ENCODE data around the gene SCNN1G. TPM values are rescaled to one million over a fixed set of nuclear protein-coding genes. Genes with fewer than 3 reads are reported as not detected.

SCNN1G gene
- polyA plus RNA-seq, 1 experiment = not detected

GRCh38 chr16:23217646-23218045 is 35.1 kb downstream of the SCNN1G start:
- TF ChIP-seq CTCF (IDR thresholded peaks at IDR 0.05; ENCODE audit: insufficient read depth, low read depth, low read length) = no peak
- CTCF ChIA-PET = no interaction called here
- POLR2A ChIA-PET = no interaction called here

GRCh38 chr16:23222929-23223328 is 40.4 kb downstream of the SCNN1G start:
- POLR2A ChIA-PET = no interaction called here
- H3K4me3 ChIP-seq (ENCODE audit: low read depth, low read length) = no peak overlapping the region
- no peak for TF ChIP-seq CTCF (IDR thresholded peaks at IDR 0.05; ENCODE audit: insufficient read depth, low read depth, low read length)

More at GRCh38 chr16:23217646-23218045, 35.1 kb downstream of the SCNN1G start:
- no peak for DNase-seq (ENCODE audit: low read depth)
- Histone ChIP-seq H3K4me3 (ENCODE audit: low read depth, low read length) (no peak overlapping the region), H3K27me3 (ENCODE audit: control insufficient read depth, insufficient read depth, low read length) (no peaks in the 10 kb centered on the region), H3K36me3 (ENCODE audit: control insufficient read depth, insufficient read depth, low read length) (no peaks in the 10 kb centered on the region)

GRCh38 chr16:23223368-23223767 is 40.8 kb downstream of the SCNN1G start:
- no peak overlapping the region for H3K4me3 ChIP-seq (ENCODE audit: low read depth, low read length)
- POLR2A ChIA-PET = no interaction called here
- no peak for DNase-seq (ENCODE audit: low read depth)
- no peak for TF ChIP-seq CTCF (IDR thresholded peaks at IDR 0.05; ENCODE audit: insufficient read depth, low read depth, low read length)
- no peaks in the 10 kb centered on the region for H3K36me3 ChIP-seq (ENCODE audit: control insufficient read depth, insufficient read depth, low read length)
- H3K27me3 ChIP-seq (ENCODE audit: control insufficient read depth, insufficient read depth, low read length) = no peaks in the 10 kb centered on the region
- CTCF ChIA-PET = no interaction called here

More at GRCh38 chr16:23222929-23223328, 40.4 kb downstream of the SCNN1G start:
- DNase-seq (ENCODE audit: low read depth) = no peak
- CTCF ChIA-PET = no interaction called here
- H3K36me3 ChIP-seq (ENCODE audit: control insufficient read depth, insufficient read depth, low read length) = no peaks in the 10 kb centered on the region
- no peaks in the 10 kb centered on the region for H3K27me3 ChIP-seq (ENCODE audit: control insufficient read depth, insufficient read depth, low read length)

- no peak for TF ChIP-seq CTCF (IDR thresholded peaks at IDR 0.05; ENCODE audit: insufficient read depth, low read depth, low read length)
- Histone ChIP-seq H3K4me3 (ENCODE audit: low read depth, low read length) (no peak overlapping the region), H3K27me3 (ENCODE audit: control insufficient read depth, insufficient read depth, low read length) (no peaks in the 10 kb centered on the region), H3K36me3 (ENCODE audit: control insufficient read depth, insufficient read depth, low read length) (no peaks in the 10 kb centered on the region)
- ChIA-PET POLR2A (no interaction called here), CTCF (no interaction called here)
- DNase-seq (ENCODE audit: low read depth) = no peak
These were observed 42.6 kb downstream of the SCNN1G start for GRCh38 chr16:23225109-23225508.

- POLR2A ChIA-PET = no interaction called here
- Histone ChIP-seq H3K27me3 (ENCODE audit: control insufficient read depth, insufficient read depth, low read length) (no peaks in the 10 kb centered on the region), H3K36me3 (ENCODE audit: control insufficient read depth, insufficient read depth, low read length) (no peaks in the 10 kb centered on the region), H3K4me3 (ENCODE audit: low read depth, low read length) (no peak overlapping the region)
- no peak for DNase-seq (ENCODE audit: low read depth)
- no peak for TF ChIP-seq CTCF (IDR thresholded peaks at IDR 0.05; ENCODE audit: insufficient read depth, low read depth, low read length)
- CTCF ChIA-PET = no interaction called here
These were observed 43.1 kb downstream of the SCNN1G start for GRCh38 chr16:23225634-23226033.
